ENCODE measurements around the gene LIMA1.

- TF ChIP-seq CTCF (IDR thresholded peaks at IDR 0.05) (no peak), POLR2A (IDR thresholded peaks at IDR 0.05) (no peak)
These were observed 42.6 kb downstream of the LIMA1 start for GRCh38 chr12:50240792-50241114.
